Erythroblast (primary cell): ENCODE measurements around the gene TIGD1.

ENCODE experiments used
- GATA1 ChIP-seq: IDR thresholded peaks from 2 replicates; pipeline ENCODE4 v1.6.1; 2011; ENCODE audit warnings: low read depth, mild to moderate bottlenecking, control low read depth, low read length, moderate library complexity
- POLR2A ChIP-seq: IDR thresholded peaks from 2 replicates; pipeline ENCODE4 v1.6.1; 2011; ENCODE audit warnings: mild to moderate bottlenecking, low read length

- TF ChIP-seq POLR2A (no peak), GATA1 (no peak)
Measured at GRCh38 chr2:232569541-232569940, 19.2 kb upstream of the TIGD1 start.
